ENCODE data around the gene PLEKHM3.

GRCh38 chr2:208031608-208032019 is 6.3 kb upstream of the PLEKHM3 start:
- TF ChIP-seq, protein P1, sequence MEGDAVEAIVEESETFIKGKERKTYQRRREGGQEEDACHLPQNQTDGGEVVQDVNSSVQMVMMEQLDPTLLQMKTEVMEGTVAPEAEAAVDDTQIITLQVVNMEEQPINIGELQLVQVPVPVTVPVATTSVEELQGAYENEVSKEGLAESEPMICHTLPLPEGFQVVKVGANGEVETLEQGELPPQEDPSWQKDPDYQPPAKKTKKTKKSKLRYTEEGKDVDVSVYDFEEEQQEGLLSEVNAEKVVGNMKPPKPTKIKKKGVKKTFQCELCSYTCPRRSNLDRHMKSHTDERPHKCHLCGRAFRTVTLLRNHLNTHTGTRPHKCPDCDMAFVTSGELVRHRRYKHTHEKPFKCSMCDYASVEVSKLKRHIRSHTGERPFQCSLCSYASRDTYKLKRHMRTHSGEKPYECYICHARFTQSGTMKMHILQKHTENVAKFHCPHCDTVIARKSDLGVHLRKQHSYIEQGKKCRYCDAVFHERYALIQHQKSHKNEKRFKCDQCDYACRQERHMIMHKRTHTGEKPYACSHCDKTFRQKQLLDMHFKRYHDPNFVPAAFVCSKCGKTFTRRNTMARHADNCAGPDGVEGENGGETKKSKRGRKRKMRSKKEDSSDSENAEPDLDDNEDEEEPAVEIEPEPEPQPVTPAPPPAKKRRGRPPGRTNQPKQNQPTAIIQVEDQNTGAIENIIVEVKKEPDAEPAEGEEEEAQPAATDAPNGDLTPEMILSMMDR (IDR thresholded peaks at IDR 0.05; ENCODE audit: insufficient read depth, low read length, poor library complexity, severe bottlenecking) = no peak
- no peak for TF ChIP-seq EZH2phosphoT487 (conservative IDR thresholded peaks at IDR 0.05; ENCODE audit: low read length)
